Spleen (tissue), 11 donors: ENCODE results near the gene TRIM56. TPM values are rescaled to one million over a fixed set of nuclear protein-coding genes. Genes with fewer than 3 reads are reported as not detected.

Experiments used
- DNase-seq: peaks from one replicate; pipeline ENCODE4 v3.0.0-alpha.2; 2020
- H3K27ac ChIP-seq, 8 donors: fragments of 200-600 bp; sonication (generic) in 7 of 8; 1 replicate in 4 of 8; 2 replicates in 4 of 8; pipeline versions ENCODE4 v1.5.0 to v1.8.0; 2016 to 2021; ENCODE audit warnings: inconsistent platforms in 4 of 8, mild to moderate bottlenecking in 4 of 8, moderate library complexity in 1 of 8
- H3K27me3 ChIP-seq, 7 donors: fragments of 200-600 bp; sonication (generic) in 6 of 7; replicated peaks in 1 of 7; 1 replicate in 4 of 7; 2 replicates in 3 of 7; pipeline versions ENCODE4 v1.5.0 to v1.8.0; 2016 to 2021; ENCODE audit warnings: inconsistent platforms in 3 of 7, mild to moderate bottlenecking in 1 of 7
- H3K36me3 ChIP-seq, 6 donors: fragments of 200-600 bp; sonication (generic) in 5 of 6; 1 replicate in 4 of 6; 2 replicates in 2 of 6; pipeline versions ENCODE4 v1.5.0 to v1.8.0; 2016 to 2021; ENCODE audit warnings: inconsistent platforms in 2 of 6
- H3K4me1 ChIP-seq, 6 donors: fragments of 200-600 bp; sonication (generic) in 5 of 6; 1 replicate in 3 of 6; 2 replicates in 3 of 6; pipeline versions ENCODE4 v1.5.0 to v1.8.0; 2016 to 2021; ENCODE audit warnings: inconsistent platforms in 3 of 6
- H3K4me3 ChIP-seq, 8 donors: fragments of 200-600 bp; sonication (generic) in 7 of 8; 1 replicate in 4 of 8; 2 replicates in 4 of 8; pipeline versions ENCODE4 v1.5.0 to v1.8.0; 2016 to 2021; ENCODE audit warnings: inconsistent platforms in 4 of 8, mild to moderate bottlenecking in 4 of 8, moderate library complexity in 2 of 8
- H3K9me3 ChIP-seq, 8 donors: fragments of 200-600 bp; sonication (generic) in 7 of 8; 1 replicate in 4 of 8; 2 replicates in 4 of 8; pipeline versions ENCODE4 v1.5.0 to v1.8.0; 2016 to 2021; ENCODE audit warnings: inconsistent platforms in 4 of 8
- CTCF ChIP-seq, 11 experiments: fragments of 200-600 bp in 7 of 11; fragments of 450-650 bp in 4 of 11; sonication (generic) in 4 of 11; IDR thresholded peaks in 8 of 11; conservative IDR thresholded peaks in 3 of 11; 1 replicate in 7 of 11; 2 replicates in 4 of 11; pipeline versions ENCODE4 v1.4.0 to v1.8.0; 2016 to 2021; ENCODE audit warnings: antibody characterized with exemption in 11 of 11, inconsistent platforms in 4 of 11, mild to moderate bottlenecking in 1 of 11
- POLR2A ChIP-seq, 3 donors: fragments of 450-650 bp; IDR thresholded peaks; one replicate each; pipeline ENCODE4 v1.5.1; 2017; ENCODE audit warnings: antibody characterized with exemption in 3 of 3, mild to moderate bottlenecking in 1 of 3
- POLR2AphosphoS5 ChIP-seq, 3 donors: sonication (generic); formaldehyde crosslinking; IDR thresholded peaks; one replicate each; pipeline ENCODE4 v1.5.1; 2017; ENCODE audit warnings: antibody characterized with exemption in 3 of 3
- WGBS, 5 donors: extraction: QIAGEN DNeasy Blood & Tissue Kit in 3 of 5; methylation state at CpG; one replicate each; pipeline versions ENCODE4 v1.1.5 to v1.1.7; 2013 to 2018; 5-methylcytosine and 5-hydroxymethylcytosine counted together
- intact Hi-C: fragments of 100-400 bp; cut with DNase I; formaldehyde crosslinking; loops from one replicate; pipeline ENCODE4 v1.15.0; 2023; ENCODE audit warnings: low total_unique reads
- polyA plus RNA-seq, 3 donors: library from polyadenylated mRNA; stranded (reverse); fragments of 200-250 nt; gene quantifications; one replicate each; pipeline ENCODE4 v1.2.1, GENCODE V29; 2013
- total RNA-seq, 7 donors: library from RNA; depleted of rRNA in 3 of 7; stranded (reverse); fragments of >200 nt in 3 of 7; fragmentation: NEBNext Ultra II Directional in 4 of 7; extraction: Animal tissue kit (Norgen Biotek cat#: 25700) in 4 of 7; gene quantifications; one replicate each; pipeline versions ENCODE4 v1.1.0 to v1.2.1, GENCODE V29; 2016 to 2021
- donor health status: healthy with polysubstance abuse.
- donor health status: DM: no; HTN: no; CAD: no; lungs with moderate emphysema.
- donor health status: DM: no; HTN: no; CAD: no.
- donor health status: Bipolar disorder and iron deficiency.
- donor health status: healthy.
- donor health status: DM: no; HTN: no; CAD: no.
- donor health status: DM: yes; HTN: yes; CAD: no.

TRIM56 gene
- total and polyA plus RNA-seq, 10 donors: 5.0 to 82.2 (median 38.5) TPM

- intact Hi-C loops: no loop called here
- H3K27ac ChIP-seq: no peak overlapping the region
- no peak for TF ChIP-seq CTCF (IDR thresholded peaks at IDR 0.05 in 8 of 11, conservative IDR thresholded peaks at IDR 0.05 in 3 of 11)
- H3K36me3 ChIP-seq: peaks cover 0 to 35% (median 13%) of the 10 kb centered on the region in 6 donors
- DNase-seq: no peak
- peaks cover 3 to 51% (median 20%) of the 10 kb centered on the region in 6 donors for H3K4me1 ChIP-seq
- WGBS, 5 donors: 82 to 89% (median 88%) methylated on average over 9 of the region's 9 CpGs
- H3K4me3 ChIP-seq: no peak overlapping the region
- no peaks in the 10 kb centered on the region for H3K9me3 ChIP-seq
- H3K27me3 ChIP-seq: no peaks in the 10 kb centered on the region
Observed at GRCh38 chr7:101094376-101094775, 9.1 kb downstream of the TRIM56 start.

GRCh38 chr7:101094791-101095375 lies 9.6 kb downstream of the TRIM56 start:
- Histone ChIP-seq H3K36me3 (peaks cover 0 to 30% (median 8%) of the 10 kb centered on the region in 6 donors), H3K27me3 (peaks cover 0 to 1% (median 0%) of the 10 kb centered on the region in 7 donors), H3K4me3 (no peak overlapping the region), H3K27ac (no peak overlapping the region), H3K4me1 (peaks cover 3 to 51% (median 17%) of the 10 kb centered on the region in 6 donors), H3K9me3 (no peaks in the 10 kb centered on the region)
- TF ChIP-seq POLR2A (IDR thresholded peaks at IDR 0.05) (no peak), CTCF (IDR thresholded peaks at IDR 0.05 in 8 of 11, conservative IDR thresholded peaks at IDR 0.05 in 3 of 11) (peak in 7 of 11 experiments; percentile 21 to 70 (median 56)), POLR2AphosphoS5 (IDR thresholded peaks at IDR 0.05) (no peak)
- DNase-seq: no peak
- intact Hi-C loops: loop anchor here (5.0 kb wide), 1 partner anchor 42 kb away; no protein-coding TSS in a partner anchor
- WGBS, 5 donors: 50 to 73% (median 60%) methylated on average over 11 to 12 of the region's 12 CpGs

- intact Hi-C loops: loop anchor here (5.0 kb wide), 1 partner anchor 41 kb away; no protein-coding TSS in a partner anchor
- WGBS, 5 donors: 62 to 77% (median 65%) methylated on average over 6 of the region's 6 CpGs
- TF ChIP-seq POLR2A (IDR thresholded peaks at IDR 0.05): no peak
- TF ChIP-seq CTCF (IDR thresholded peaks at IDR 0.05 in 8 of 11, conservative IDR thresholded peaks at IDR 0.05 in 3 of 11): no peak
- no peak for TF ChIP-seq POLR2AphosphoS5 (IDR thresholded peaks at IDR 0.05)
- no peak for DNase-seq
- Histone ChIP-seq H3K4me3 (no peak overlapping the region), H3K4me1 (peaks cover 0 to 47% (median 15%) of the 10 kb centered on the region in 6 donors), H3K9me3 (no peaks in the 10 kb centered on the region), H3K36me3 (peaks cover 0 to 14% (median 0%) of the 10 kb centered on the region in 6 donors), H3K27me3 (peaks cover 0 to 17% (median 0%) of the 10 kb centered on the region in 7 donors), H3K27ac (no peak overlapping the region)
Observed at GRCh38 chr7:101096331-101096956, 11.2 kb downstream of the TRIM56 start.

- no peak for DNase-seq
- Histone ChIP-seq H3K9me3 (no peaks in the 10 kb centered on the region), H3K27ac (no peak overlapping the region), H3K27me3 (peaks cover 0 to 22% (median 0%) of the 10 kb centered on the region in 7 donors), H3K4me3 (no peak overlapping the region), H3K4me1 (peaks cover 0 to 47% (median 15%) of the 10 kb centered on the region in 6 donors), H3K36me3 (peaks cover 0 to 9% (median 0%) of the 10 kb centered on the region in 6 donors)
- intact Hi-C loops: loop anchor here (5.0 kb wide), 1 partner anchor 40 kb away; no protein-coding TSS in a partner anchor
- TF ChIP-seq POLR2AphosphoS5 (IDR thresholded peaks at IDR 0.05) (no peak), CTCF (IDR thresholded peaks at IDR 0.05 in 8 of 11, conservative IDR thresholded peaks at IDR 0.05 in 3 of 11) (no peak), POLR2A (IDR thresholded peaks at IDR 0.05) (no peak)
- 79 to 91% (median 86%) methylated on average over 5 of the region's 5 CpGs for WGBS, 5 donors
Observed at GRCh38 chr7:101096957-101097347, 11.7 kb downstream of the TRIM56 start.
